Nephron progenitor cell (in vitro differentiated cells): Measurements from ENCODE around the gene SULF2.

Experiments
- DNase-seq: peaks from one replicate; pipeline ENCODE4 v3.0.0; 2021
- H3K27ac Mint-ChIP-seq: 2 replicates; pipeline ENCODE4 v1.8.0; 2021; ENCODE audit warnings: mild to moderate bottlenecking, moderate library complexity, mixed read lengths
- H3K27me3 Mint-ChIP-seq: 2 replicates; pipeline ENCODE4 v1.8.0; 2021; ENCODE audit warnings: mild to moderate bottlenecking, low read depth, mixed read lengths; ENCODE audit not compliant: poor library complexity
- H3K36me3 Mint-ChIP-seq: 2 replicates; pipeline ENCODE4 v1.8.0; 2021; ENCODE audit warnings: low read depth, mixed read lengths
- H3K4me1 Mint-ChIP-seq: 2 replicates; pipeline ENCODE4 v1.8.0; 2021; ENCODE audit warnings: mixed read lengths
- H3K4me3 Mint-ChIP-seq: 2 replicates; pipeline ENCODE4 v1.8.0; 2021; ENCODE audit warnings: mild to moderate bottlenecking, moderate library complexity, mixed read lengths
- H3K9me3 Mint-ChIP-seq: 2 replicates; pipeline ENCODE4 v1.8.0; 2021; ENCODE audit warnings: mild to moderate bottlenecking, moderate library complexity, mixed read lengths
- CTCF ChIP-seq: fragments of 200-600 bp; sonication (generic); IDR thresholded peaks from 2 replicates; pipeline ENCODE4 v1.5.0; 2021; ENCODE audit warnings: antibody characterized with exemption

The SULF2 gene

DNA sequence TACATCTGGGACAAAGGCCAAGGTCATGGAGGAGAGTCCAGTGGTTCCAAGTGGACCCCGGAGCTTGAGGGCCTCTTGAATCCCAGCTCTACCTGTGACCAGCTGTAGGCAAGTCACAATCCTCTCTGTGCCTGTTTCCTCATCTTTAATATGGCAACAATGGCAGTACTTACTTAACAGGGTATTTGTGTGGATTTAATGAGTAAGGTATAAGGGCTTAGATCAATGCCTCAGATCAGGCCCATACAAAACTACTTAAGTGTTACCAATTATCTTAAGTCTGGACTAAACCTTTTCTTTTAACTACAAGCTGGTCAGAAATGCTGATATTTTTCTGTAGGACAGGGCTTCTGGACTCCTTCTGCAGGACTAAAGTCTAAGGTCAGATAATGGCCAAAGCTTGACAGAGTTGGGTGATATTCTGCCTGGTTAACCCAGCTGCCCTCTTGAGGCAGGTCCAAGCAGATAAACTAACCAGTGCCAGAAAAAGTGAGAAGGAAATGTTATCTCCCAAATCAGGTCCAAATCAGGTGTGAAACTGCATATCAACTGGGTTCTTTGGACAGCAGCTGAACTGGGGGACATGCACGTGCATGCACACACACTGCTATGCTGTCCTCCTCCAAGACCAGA lies 2.2 kb downstream of the SULF2 start:
- peaks cover 71% of the 10 kb centered on the region for H3K4me1 Mint-ChIP-seq
- no peak for TF ChIP-seq CTCF
- peaks cover 24% of the 10 kb centered on the region for H3K36me3 Mint-ChIP-seq
- peak overlapping the region; percentile 86 for H3K4me3 Mint-ChIP-seq
- H3K27ac Mint-ChIP-seq, result no peak overlapping the region
- no peak for DNase-seq
- peaks cover 12% of the 10 kb centered on the region for H3K27me3 Mint-ChIP-seq
- H3K9me3 Mint-ChIP-seq, result no peaks in the 10 kb centered on the region

GRCh38 chr20:47782076-47782475 lies 3.2 kb downstream of the SULF2 start:
- H3K9me3 Mint-ChIP-seq, result peaks cover 4% of the 10 kb centered on the region
- H3K4me3 Mint-ChIP-seq, result no peak overlapping the region
- no peak overlapping the region for H3K27ac Mint-ChIP-seq
- no peak for TF ChIP-seq CTCF
- peaks cover 68% of the 10 kb centered on the region for H3K4me1 Mint-ChIP-seq
- H3K36me3 Mint-ChIP-seq, result peaks cover 29% of the 10 kb centered on the region
- no peak for DNase-seq
- peaks cover 7% of the 10 kb centered on the region for H3K27me3 Mint-ChIP-seq

DNA sequence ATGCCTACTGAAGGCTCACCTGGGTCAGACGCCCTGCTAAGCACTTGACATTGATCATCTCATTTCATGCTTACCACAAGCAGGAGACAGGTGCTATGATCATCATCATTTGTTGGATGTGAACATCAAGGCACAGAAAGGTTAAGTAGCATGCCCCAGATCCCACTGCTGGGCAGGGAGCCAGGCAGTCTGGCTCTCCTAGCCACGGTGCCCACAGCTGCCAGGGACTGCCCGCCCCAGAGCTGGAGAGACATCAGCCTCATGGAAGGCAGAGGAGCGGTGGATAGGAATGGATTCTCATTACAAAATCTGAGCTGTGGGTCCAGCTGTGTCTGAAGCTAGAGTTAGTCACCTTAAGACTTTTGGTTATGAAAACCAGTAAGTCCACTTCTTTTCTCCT lies 3.6 kb downstream of the SULF2 start:
- peaks cover 68% of the 10 kb centered on the region for H3K4me1 Mint-ChIP-seq

DNA sequence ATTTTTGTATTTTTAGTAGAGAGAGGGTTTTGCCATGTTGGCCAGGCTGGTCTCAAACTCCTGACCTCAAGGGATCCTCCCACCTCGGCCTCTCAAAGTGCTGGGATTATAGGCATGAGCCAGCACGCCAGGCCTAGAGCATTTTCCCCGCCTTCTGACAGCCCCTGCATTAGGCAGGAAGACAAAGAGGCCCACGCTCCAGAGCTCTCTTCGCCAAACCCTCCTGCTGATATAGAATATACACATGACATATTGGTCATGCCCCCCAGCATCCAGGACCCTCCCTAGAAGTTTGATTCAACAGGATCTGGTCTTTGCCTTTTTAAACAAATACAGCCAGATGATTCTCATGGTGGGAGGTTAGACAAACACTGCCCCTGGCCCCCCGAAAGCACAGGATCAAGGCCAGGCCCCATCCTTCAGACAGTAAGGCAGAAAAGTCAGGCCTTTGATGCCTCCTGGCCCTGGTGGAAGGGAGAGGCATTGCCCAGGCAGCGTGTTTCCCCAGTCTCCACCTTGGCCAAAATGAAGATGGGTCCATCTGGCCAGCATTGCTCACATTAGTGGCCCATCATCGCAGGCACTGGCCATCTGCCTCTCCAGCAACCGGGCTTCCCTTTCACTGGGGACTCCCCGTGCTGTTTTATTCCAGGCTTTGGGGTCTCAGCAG lies 4.4 kb downstream of the SULF2 start:
- Mint-ChIP-seq H3K27me3 (peaks cover 6% of the 10 kb centered on the region), H3K36me3 (peaks cover 39% of the 10 kb centered on the region), H3K9me3 (peaks cover 8% of the 10 kb centered on the region), H3K4me3 (no peak overlapping the region), H3K27ac (no peak overlapping the region), H3K4me1 (peaks cover 65% of the 10 kb centered on the region)
- no peak for DNase-seq
- TF ChIP-seq CTCF, result no peak

More for the DNA sequence above, 3.6 kb downstream of the SULF2 start:
- no peak overlapping the region for H3K27ac Mint-ChIP-seq
- H3K9me3 Mint-ChIP-seq, result peaks cover 8% of the 10 kb centered on the region
- H3K4me3 Mint-ChIP-seq, result no peak overlapping the region
- DNase-seq, result no peak
- H3K27me3 Mint-ChIP-seq, result peaks cover 6% of the 10 kb centered on the region
- no peak for TF ChIP-seq CTCF
- peaks cover 34% of the 10 kb centered on the region for H3K36me3 Mint-ChIP-seq

GRCh38 chr20:47778398-47779354 lies 6.6 kb downstream of the SULF2 start:
- Mint-ChIP-seq H3K4me3 (no peak overlapping the region), H3K9me3 (peaks cover 14% of the 10 kb centered on the region), H3K4me1 (peaks cover 60% of the 10 kb centered on the region), H3K27ac (no peak overlapping the region), H3K27me3 (peaks cover 6% of the 10 kb centered on the region), H3K36me3 (peaks cover 54% of the 10 kb centered on the region)
- TF ChIP-seq CTCF, result no peak
- no peak for DNase-seq
